Mucosa of stomach (tissue), 1 donor: ENCODE data around the gene ZBTB12.
"Not testable (repeated sequence)": the region's sequence is repeated elsewhere in the genome, so short reads cannot be mapped to it uniquely, and the experiment has no call there.

Experiments
- H3K27me3 ChIP-seq: one replicate; pipeline ENCODE4 v1.7.0; 2013; ENCODE audit warnings: mild to moderate bottlenecking, low read length; ENCODE audit not compliant: control insufficient read depth, insufficient read depth
- H3K36me3 ChIP-seq: one replicate; pipeline ENCODE4 v1.7.0; 2013; ENCODE audit warnings: low read length; ENCODE audit not compliant: control insufficient read depth, insufficient read depth
- H3K4me1 ChIP-seq: one replicate; pipeline ENCODE4 v1.7.0; 2013; ENCODE audit warnings: mild to moderate bottlenecking, low read length; ENCODE audit not compliant: control insufficient read depth, insufficient read depth
- H3K4me3 ChIP-seq: one replicate; pipeline ENCODE4 v1.7.0; 2013; ENCODE audit warnings: low read length
- H3K9ac ChIP-seq: one replicate; pipeline ENCODE4 v1.7.0; 2013; ENCODE audit warnings: mild to moderate bottlenecking, low read length, moderate library complexity
- H3K9me3 ChIP-seq: one replicate; pipeline ENCODE4 v1.7.0; 2013; ENCODE audit warnings: mild to moderate bottlenecking, low read length, moderate library complexity; ENCODE audit not compliant: control insufficient read depth
- donor health status: Pancreatic carcinoma.

Gene ZBTB12

DNA sequence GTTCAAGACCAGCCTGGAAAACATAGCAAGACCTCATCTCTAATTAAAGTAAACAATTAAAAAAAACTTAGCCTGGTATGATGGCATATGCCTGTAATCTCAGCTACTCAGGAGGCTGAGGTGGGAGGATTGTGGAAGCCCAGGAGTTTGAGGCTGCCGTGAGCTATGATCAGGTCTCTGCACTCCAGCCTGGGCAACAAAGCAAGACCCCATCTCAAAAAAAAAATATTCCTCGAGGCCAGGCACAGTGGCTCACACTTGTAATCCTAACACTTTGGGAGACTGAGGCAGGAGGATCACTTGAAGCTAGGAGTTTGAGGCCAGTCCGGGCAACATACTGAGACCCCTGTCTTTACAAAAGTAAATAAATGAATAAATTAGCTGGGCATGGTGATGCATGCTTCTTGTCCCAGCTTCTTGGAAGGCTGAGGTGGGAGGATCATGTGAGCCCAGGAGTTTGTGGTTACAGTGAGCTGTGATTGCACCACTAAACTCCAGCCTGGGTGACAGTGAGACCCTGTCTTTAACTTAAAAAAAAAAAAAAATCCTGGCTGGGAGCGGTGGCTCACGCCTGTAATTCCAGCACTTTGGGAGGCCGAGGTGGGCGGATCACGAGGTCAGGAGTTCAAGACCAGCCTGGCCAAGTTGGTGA is 16.3 kb upstream of the ZBTB12 start:
- no peaks in the 10 kb centered on the region for H3K9me3 ChIP-seq
- H3K4me3 ChIP-seq: no peak overlapping the region
- H3K9ac ChIP-seq: no peak overlapping the region
- no peaks in the 10 kb centered on the region for H3K27me3 ChIP-seq
- peaks cover 14% of the 10 kb centered on the region for H3K4me1 ChIP-seq
- H3K36me3 ChIP-seq: no peaks in the 10 kb centered on the region

GRCh38 chr6:31915756-31916155 is 13.9 kb upstream of the ZBTB12 start:
- Histone ChIP-seq H3K27me3 (no peaks in the 10 kb centered on the region), H3K36me3 (no peaks in the 10 kb centered on the region), H3K9ac (no peak overlapping the region), H3K9me3 (no peaks in the 10 kb centered on the region), H3K4me1 (peaks cover 12% of the 10 kb centered on the region), H3K4me3 (no peak overlapping the region)

GRCh38 chr6:31915351-31915750 is 13.5 kb upstream of the ZBTB12 start:
- no peak overlapping the region for H3K4me3 ChIP-seq
- no peaks in the 10 kb centered on the region for H3K9me3 ChIP-seq
- H3K36me3 ChIP-seq: no peaks in the 10 kb centered on the region
- no peaks in the 10 kb centered on the region for H3K27me3 ChIP-seq
- H3K9ac ChIP-seq: no peak overlapping the region
- H3K4me1 ChIP-seq: peaks cover 7% of the 10 kb centered on the region

DNA sequence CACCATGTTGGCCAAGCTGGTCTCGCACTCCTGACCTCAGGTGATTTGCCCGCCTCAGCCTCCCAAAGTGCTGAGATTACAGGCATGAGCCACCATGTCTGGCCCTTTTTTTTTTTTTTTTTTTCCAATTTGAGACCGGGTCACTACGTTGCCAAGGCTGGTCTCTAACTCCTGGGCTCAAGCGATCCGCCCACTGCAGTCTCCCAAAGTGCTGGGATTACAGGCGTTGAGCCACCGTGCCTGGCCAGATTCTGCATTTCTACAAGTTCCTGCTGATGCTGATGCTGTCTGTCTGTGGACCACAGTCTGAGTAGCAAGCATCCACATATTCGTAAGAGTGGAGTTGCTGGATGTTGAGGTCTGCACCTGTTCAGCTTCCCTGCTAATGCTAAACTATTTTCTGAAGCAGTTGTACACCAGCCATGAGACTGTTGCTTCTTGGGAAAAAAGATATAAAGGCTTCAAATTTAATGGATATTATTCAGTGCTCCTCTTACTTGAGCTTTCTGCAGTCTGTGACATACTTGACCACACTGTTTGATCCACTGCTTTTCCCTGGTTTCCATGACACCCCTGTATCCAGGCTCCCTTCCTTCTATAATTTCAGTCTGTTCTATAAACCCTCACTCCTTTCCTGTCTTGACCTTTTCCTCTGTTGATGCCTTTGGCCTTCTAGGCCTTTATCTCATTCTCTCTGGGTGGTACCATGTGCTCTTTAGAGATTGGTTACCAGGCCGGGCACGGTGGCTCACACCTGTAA is 10.1 kb upstream of the ZBTB12 start:
- Histone ChIP-seq H3K9ac (no peak overlapping the region), H3K27me3 (no peaks in the 10 kb centered on the region), H3K4me1 (peaks cover 4% of the 10 kb centered on the region), H3K9me3 (no peaks in the 10 kb centered on the region), H3K4me3 (no peak overlapping the region), H3K36me3 (no peaks in the 10 kb centered on the region)

DNA sequence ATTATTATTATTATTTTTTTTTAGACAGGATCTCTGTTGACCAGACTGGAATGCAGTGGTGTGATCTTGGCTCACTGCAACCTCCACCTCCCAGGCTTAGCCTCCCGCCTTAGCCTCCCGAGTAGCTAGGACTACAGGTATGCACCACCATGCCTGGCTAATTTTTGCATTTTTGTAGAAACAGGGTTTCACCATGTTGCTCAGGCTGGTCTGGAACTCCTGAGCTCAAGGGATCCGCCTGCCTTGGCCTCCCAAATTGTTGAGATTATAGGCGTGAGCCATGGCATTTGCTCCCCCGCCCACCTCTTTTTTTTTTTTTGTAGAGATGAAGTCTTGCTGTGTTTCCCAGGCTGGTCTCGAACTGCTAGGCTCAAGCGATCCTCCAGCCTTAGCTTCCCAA is 7.4 kb upstream of the ZBTB12 start:
- not testable (repeated sequence) for H3K4me3 ChIP-seq, H3K9me3 ChIP-seq, H3K27me3 ChIP-seq, H3K36me3 ChIP-seq, H3K9ac ChIP-seq, H3K4me1 ChIP-seq

DNA sequence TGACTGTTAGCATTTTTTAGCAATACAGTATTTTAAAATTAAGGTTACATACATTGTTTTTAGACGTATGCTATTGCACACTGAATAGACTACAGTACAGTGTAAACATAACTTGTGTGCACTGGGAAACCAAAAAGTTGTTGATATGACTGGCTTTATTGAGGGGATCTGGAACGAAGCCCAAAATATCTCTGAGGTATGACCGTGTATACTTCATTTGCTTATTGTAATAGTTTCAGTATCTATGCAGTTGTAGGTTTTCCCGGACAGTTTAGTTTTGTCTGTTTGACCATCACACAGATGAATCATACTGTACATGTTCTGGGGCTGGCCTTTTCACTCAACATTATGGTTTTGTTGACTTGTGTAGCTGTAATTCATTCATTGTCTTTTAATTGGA is 6.9 kb upstream of the ZBTB12 start:
- H3K36me3 ChIP-seq: no peaks in the 10 kb centered on the region
- no peak overlapping the region for H3K4me3 ChIP-seq
- no peaks in the 10 kb centered on the region for H3K27me3 ChIP-seq
- no peaks in the 10 kb centered on the region for H3K9me3 ChIP-seq
- H3K4me1 ChIP-seq: peaks cover 4% of the 10 kb centered on the region
- no peak overlapping the region for H3K9ac ChIP-seq

- H3K4me3 ChIP-seq, H3K36me3 ChIP-seq, H3K9me3 ChIP-seq, H3K9ac ChIP-seq, H3K27me3 ChIP-seq, H3K4me1 ChIP-seq: not testable (repeated sequence)
Observed at GRCh38 chr6:31908255-31908654, 6.4 kb upstream of the ZBTB12 start.

DNA sequence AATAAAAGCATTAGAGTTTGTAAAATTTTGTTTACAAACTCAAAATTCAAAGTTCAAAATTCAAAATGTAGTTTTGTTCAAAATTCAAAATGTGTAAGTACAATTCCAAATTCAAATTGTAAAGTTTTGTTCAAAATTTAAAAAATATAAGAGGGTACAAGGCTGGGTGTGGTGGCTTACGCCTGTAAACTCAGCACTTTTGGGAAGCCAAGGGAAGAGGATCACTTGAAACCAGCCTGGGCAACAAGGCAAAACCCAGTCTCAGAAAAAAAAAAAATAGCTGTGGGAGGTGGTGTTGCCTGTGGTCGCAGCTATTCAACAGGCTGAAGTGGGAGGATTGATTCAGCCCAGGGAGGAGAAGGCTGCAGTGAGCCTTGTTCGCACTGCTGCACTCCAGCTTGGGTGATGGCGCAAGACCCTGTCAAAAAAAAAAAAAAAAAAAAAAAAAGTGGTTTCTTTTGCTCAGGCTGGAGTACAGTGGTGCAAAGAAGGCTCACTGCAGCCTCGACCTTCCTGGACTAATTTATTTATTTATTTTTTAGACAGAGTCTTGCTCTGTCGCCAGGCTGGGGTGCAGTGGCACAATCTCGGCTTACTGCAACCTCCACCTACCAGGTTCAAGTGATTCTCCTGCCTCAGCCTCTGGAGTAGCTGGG is 5.4 kb upstream of the ZBTB12 start:
- Histone ChIP-seq H3K36me3 (no peaks in the 10 kb centered on the region), H3K4me1 (peaks cover 4% of the 10 kb centered on the region), H3K9ac (no peak overlapping the region), H3K27me3 (no peaks in the 10 kb centered on the region), H3K9me3 (no peaks in the 10 kb centered on the region), H3K4me3 (no peak overlapping the region)

- H3K36me3 ChIP-seq, H3K27me3 ChIP-seq, H3K4me3 ChIP-seq, H3K4me1 ChIP-seq, H3K9ac ChIP-seq, H3K9me3 ChIP-seq: not testable (repeated sequence)
Observed at GRCh38 chr6:31906727-31907126, 4.8 kb upstream of the ZBTB12 start.

DNA sequence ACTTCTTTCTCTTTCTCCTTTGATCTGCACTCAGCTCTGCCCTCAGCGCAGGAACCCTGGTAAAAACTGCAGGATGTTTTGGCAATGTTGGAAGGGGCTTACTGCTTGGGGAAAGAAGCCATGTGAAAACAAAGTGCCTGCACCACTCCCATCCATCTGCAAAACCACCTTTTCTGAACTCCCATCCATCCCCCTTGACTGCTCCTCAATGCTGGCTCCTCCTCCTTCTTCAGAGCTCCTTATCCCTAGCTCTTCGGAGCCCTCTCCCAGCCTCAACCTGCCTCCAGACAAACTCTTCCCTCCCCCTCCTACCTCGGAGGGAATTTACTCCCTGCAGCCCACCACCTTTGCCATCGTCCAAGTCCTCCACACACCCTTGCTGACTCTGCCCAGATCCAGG is 4.2 kb upstream of the ZBTB12 start:
- H3K9me3 ChIP-seq: no peaks in the 10 kb centered on the region
- H3K9ac ChIP-seq: no peak overlapping the region
- H3K4me3 ChIP-seq: no peak overlapping the region
- peaks cover 7% of the 10 kb centered on the region for H3K4me1 ChIP-seq
- H3K27me3 ChIP-seq: no peaks in the 10 kb centered on the region
- no peaks in the 10 kb centered on the region for H3K36me3 ChIP-seq

DNA sequence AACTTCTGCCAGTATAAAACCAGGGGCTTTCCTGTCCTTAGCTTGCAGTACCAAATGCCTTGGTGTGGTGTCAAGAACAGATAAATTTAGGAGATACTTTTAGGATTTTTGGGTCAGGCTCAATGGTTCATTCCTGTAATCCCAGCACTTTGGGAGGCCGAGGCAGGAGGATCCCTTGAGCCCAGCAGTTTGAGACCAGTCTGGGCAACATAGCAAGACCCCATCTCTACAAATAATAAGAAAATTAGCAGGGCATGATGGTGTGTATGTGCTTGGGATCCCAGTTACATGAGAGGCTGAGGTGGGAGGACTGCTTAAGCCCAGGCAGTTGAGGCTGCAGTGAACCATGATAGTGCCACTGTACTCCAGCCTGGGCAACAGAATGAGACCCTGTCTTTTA is 3.2 kb upstream of the ZBTB12 start:
- Histone ChIP-seq H3K27me3 (no peaks in the 10 kb centered on the region), H3K9me3 (no peaks in the 10 kb centered on the region), H3K4me3 (no peak overlapping the region), H3K9ac (no peak overlapping the region), H3K4me1 (peaks cover 10% of the 10 kb centered on the region), H3K36me3 (no peaks in the 10 kb centered on the region)

- Histone ChIP-seq H3K9me3 (no peaks in the 10 kb centered on the region), H3K27me3 (no peaks in the 10 kb centered on the region), H3K9ac (no peak overlapping the region), H3K4me1 (peaks cover 10% of the 10 kb centered on the region), H3K36me3 (no peaks in the 10 kb centered on the region), H3K4me3 (no peak overlapping the region)
Observed at GRCh38 chr6:31903957-31904356, 2.1 kb upstream of the ZBTB12 start.
